Endothelial cell of umbilical vein (primary cell): ENCODE measurements around the gene SOAT1. TPM values are rescaled to one million over a fixed set of nuclear protein-coding genes. Genes with fewer than 3 reads are reported as not detected.

Experiments
- BruUV-seq: library from RNA; stranded (reverse); fragments of 400-500 nt; replicated peaks from 2 replicates; lab custom pipeline; 2021; lab: Mats Ljungman, UMichigan
- CTCF ChIA-PET: fragments of 300-600, 350-600 bp; sonication (Branson Sonifier 250); formaldehyde crosslinking; loops from one replicate; lab custom pipeline; 2021; ENCODE audit warnings: antibody characterized with exemption, inconsistent platforms; lab: Charles Lee
- POLR2A ChIA-PET: fragments of 300-600, 350-600 bp; sonication (Branson Sonifier 250); formaldehyde crosslinking; loops from one replicate; lab custom pipeline; 2021; ENCODE audit warnings: antibody characterized with exemption, inconsistent platforms; lab: Charles Lee
- DNase-seq: peaks from one replicate; pipeline ENCODE4 v3.0.0-alpha.2; 2011; ENCODE audit warnings: low read depth, low spot score
- FAIRE-seq: peaks from 2 replicates; lab custom pipeline; 2011; peaks lifted over from hg19 to GRCh38; lab: Jason Lieb, UNC
- H2AFZ ChIP-seq: 2 replicates; pipeline ENCODE4 v1.6.0; 2012; ENCODE audit warnings: low read depth, low read length, control low read depth, inconsistent platforms
- H3K27ac ChIP-seq: 2 replicates; pipeline ENCODE4 v1.5.1; 2011; ENCODE audit warnings: low read depth, mild to moderate bottlenecking, control low read depth, low read length, moderate library complexity; ENCODE audit not compliant: insufficient read depth
- H3K27me3 ChIP-seq, 2 experiments: 2 replicates each; pipeline versions ENCODE4 v1.6.0 to v1.6.1; 2011; ENCODE audit warnings: low read length in 2 of 2, mixed read lengths in 1 of 2; ENCODE audit not compliant: control insufficient read depth in 2 of 2, insufficient read depth in 2 of 2
- H3K36me3 ChIP-seq, 2 experiments: 2 replicates in 1 of 2; 3 replicates in 1 of 2; pipeline ENCODE4 v1.5.1; 2011; ENCODE audit warnings: low read length in 2 of 2, mild to moderate bottlenecking in 1 of 2, moderate library complexity in 1 of 2; ENCODE audit not compliant: control insufficient read depth in 2 of 2, insufficient read depth in 2 of 2; ENCODE audit errors: extremely low read depth in 1 of 2
- H3K4me1 ChIP-seq: 3 replicates; pipeline ENCODE4 v1.5.1; 2011; ENCODE audit warnings: mild to moderate bottlenecking, low read length; ENCODE audit not compliant: control insufficient read depth, insufficient read depth; ENCODE audit errors: extremely low read depth
- H3K4me2 ChIP-seq: 2 replicates; pipeline ENCODE4 v1.6.1; 2011; ENCODE audit warnings: low read length, control low read depth, mixed read lengths; ENCODE audit not compliant: insufficient read depth
- H3K4me3 ChIP-seq, 3 experiments: fragments of 200-600 bp in 1 of 3; sonication (generic), shearing (Covaris generic) in 1 of 3; replicated peaks in 1 of 3; 2 replicates each; pipeline ENCODE4 v1.5.1; 2011 to 2016; ENCODE audit warnings: control low read depth in 3 of 3, low read length in 3 of 3, mild to moderate bottlenecking in 2 of 3, inconsistent platforms in 1 of 3, low read depth in 1 of 3, moderate library complexity in 1 of 3; ENCODE audit not compliant: insufficient read depth in 1 of 3
- H3K79me2 ChIP-seq: 2 replicates; pipeline ENCODE4 v1.6.0; 2012; ENCODE audit warnings: low read length, inconsistent platforms; ENCODE audit not compliant: control insufficient read depth, insufficient read depth
- H3K9ac ChIP-seq: replicated peaks from 2 replicates; pipeline ENCODE3; 2011; ENCODE audit warnings: low read length, control low read depth; ENCODE audit not compliant: insufficient read depth; ENCODE audit errors: extremely low read depth
- H3K9me1 ChIP-seq: replicated peaks from 3 replicates; pipeline ENCODE4 v1.6.0; 2011; ENCODE audit warnings: mild to moderate bottlenecking, low read length; ENCODE audit not compliant: control insufficient read depth, insufficient read depth; ENCODE audit errors: extremely low read depth
- H3K9me3 ChIP-seq: replicated peaks from 2 replicates; pipeline ENCODE4 v1.5.1; 2012; ENCODE audit warnings: low read length, inconsistent platforms; ENCODE audit not compliant: control insufficient read depth, insufficient read depth
- H4K20me1 ChIP-seq: replicated peaks from 2 replicates; pipeline ENCODE3; 2011; ENCODE audit warnings: mild to moderate bottlenecking, low read length; ENCODE audit not compliant: control insufficient read depth, insufficient read depth; ENCODE audit errors: extremely low read depth
- CTCF ChIP-seq, 2 donors: IDR thresholded peaks; 1 replicate in 1 of 2; 2 replicates in 1 of 2; pipeline ENCODE4 v1.5.1; 2011; ENCODE audit warnings: low read length in 2 of 2, mild to moderate bottlenecking in 2 of 2, moderate library complexity in 2 of 2, control low read depth in 1 of 2, inconsistent platforms in 1 of 2, low read depth in 1 of 2; ENCODE audit not compliant: insufficient read depth in 1 of 2; ENCODE audit errors: extremely low read depth in 1 of 2
- EZH2 ChIP-seq: IDR thresholded peaks from 2 replicates; pipeline ENCODE4 v1.6.1; 2012; ENCODE audit warnings: borderline replicate concordance, low read depth, mild to moderate bottlenecking, moderate library complexity, low read length, inconsistent platforms; ENCODE audit not compliant: severe bottlenecking
- FOS ChIP-seq: IDR thresholded peaks from 2 replicates; pipeline ENCODE4 v1.6.1; 2011; ENCODE audit warnings: mild to moderate bottlenecking, low read length, moderate library complexity, borderline replicate concordance; ENCODE audit not compliant: insufficient read depth
- GATA2 ChIP-seq: IDR thresholded peaks from 2 replicates; pipeline ENCODE4 v1.7.0; 2011; ENCODE audit warnings: low read depth, mild to moderate bottlenecking, moderate library complexity, mixed read lengths, low read length; ENCODE audit not compliant: insufficient read length, insufficient read depth
- JUN ChIP-seq: IDR thresholded peaks from 2 replicates; pipeline ENCODE4 v1.6.1; 2011; ENCODE audit warnings: borderline replicate concordance, low read depth; ENCODE audit not compliant: insufficient read length, insufficient read depth
- MAX ChIP-seq: IDR thresholded peaks from 2 replicates; pipeline ENCODE4 v1.6.1; 2011; ENCODE audit not compliant: insufficient read depth, insufficient read length
- MYC ChIP-seq: IDR thresholded peaks from one replicate; pipeline ENCODE4 v1.6.1; 2011; ENCODE audit warnings: mild to moderate bottlenecking, low read depth, low read length
- POLR2A ChIP-seq: IDR thresholded peaks from 2 replicates; pipeline ENCODE4 v1.6.1; 2012; ENCODE audit warnings: low read depth, mild to moderate bottlenecking, control low read depth, low read length
- POLR2AphosphoS5 ChIP-seq: IDR thresholded peaks from 2 replicates; pipeline ENCODE4 v1.6.1; 2012; ENCODE audit warnings: low read depth, mild to moderate bottlenecking, control low read depth, low read length, moderate library complexity; ENCODE audit not compliant: insufficient read depth
- dilution Hi-C: fragments of 300-500 bp; cut with MboI; formaldehyde crosslinking; loops from one replicate; pipeline ENCODE4 v1.15.0; 2019; ENCODE audit warnings: low sequenced_read_pairs; ENCODE audit not compliant: extremely low pct_ligation_motif_present
- intact Hi-C: fragments of 100-400 bp; cut with micrococcal nuclease; formaldehyde crosslinking; loops from one replicate; pipeline ENCODE4 v1.10.0; 2022
- polyA plus RNA-seq, 4 experiments: library from polyadenylated mRNA; depleted of rRNA in 3 of 4; stranded (reverse) in 3 of 4; unstranded in 1 of 4; fragments of >200 nt; gene quantifications; 2 replicates each; pipeline versions ENCODE4 v1.2.1 to v1.2.3, GENCODE V29; 2011 to 2012; ENCODE audit warnings: missing spikeins in 1 of 4
- total RNA-seq: library from RNA; stranded (reverse); gene quantifications from 2 replicates; pipeline ENCODE4 v1.2.3, GENCODE V29; 2021

Gene SOAT1
- total and polyA plus RNA-seq, 2 donors (not counting 3 experiments of a cell fraction or from before 2014, with no cell fraction given), result 14.0 to 38.2 TPM

- Histone ChIP-seq H3K4me1 (peaks cover 14% of the 10 kb centered on the region), H3K4me3 (no peak overlapping the region), H3K27ac (no peak overlapping the region), H3K4me2 (no peak overlapping the region), H3K79me2 (peaks cover 49% of the 10 kb centered on the region), H2AFZ (no peak overlapping the region), H3K9ac (no peak overlapping the region), H4K20me1 (no peaks in the 10 kb centered on the region), H3K9me3 (no peaks in the 10 kb centered on the region), H3K36me3 (no peaks in the 10 kb centered on the region), H3K9me1 (no peaks in the 10 kb centered on the region), H3K27me3 (no peaks in the 10 kb centered on the region)
- ChIA-PET CTCF (no interaction called here), POLR2A (no interaction called here)
- FAIRE-seq (no peak), DNase-seq (no peak)
- dilution Hi-C loops, result no loop called here
- intact Hi-C loops, result no loop called here
- TF ChIP-seq POLR2AphosphoS5 (no peak), CTCF (IDR thresholded peaks at IDR 0.05; ENCODE audit: extremely low read depth in 1 of 2, insufficient read depth in 1 of 2, low read depth in 1 of 2, low read length in 2 of 2) (no peak), FOS (no peak), POLR2A (no peak), MAX (no peak), EZH2 (no peak), JUN (no peak), MYC (no peak), GATA2 (no peak)
- BruUV-seq, result no TSS peak
These were observed 2.9 kb downstream of the SOAT1 start for GRCh38 chr1:179296356-179297104.
